ENCODE data around the gene C6orf47. TPM values are rescaled to one million over a fixed set of nuclear protein-coding genes. Genes with fewer than 3 reads are reported as not detected.
A peak's percentile ranks its signal among the peaks of the same experiment; 100 is the strongest.

C6orf47 gene
- total and polyA plus RNA-seq, 2 of the 8 experiments (the other 6 are each of a cell fraction or from before 2014, with no cell fraction given), result 4.7 to 14.6 TPM

- no peak for TF ChIP-seq CHD7 (IDR thresholded peaks at IDR 0.05; ENCODE audit: insufficient replicate concordance, low read length)
- no peak for TF ChIP-seq SIX5 (IDR thresholded peaks at IDR 0.05; ENCODE audit: low read depth, low read length)
- no peak for TF ChIP-seq JUND (IDR thresholded peaks at IDR 0.05; ENCODE audit: low read length)
- TF ChIP-seq KDM5A (IDR thresholded peaks at IDR 0.05; ENCODE audit: low read length), result 0 out of 2 replicates have a peak, but pooled peaks have one; percentile 20
- TF ChIP-seq POU5F1 (IDR thresholded peaks at IDR 0.05; ENCODE audit: low read depth, low read length), result no peak
- 0 out of 2 replicates have a peak, but pooled peaks have one; percentile 30 for TF ChIP-seq RBBP5 (IDR thresholded peaks at IDR 0.05; ENCODE audit: borderline replicate concordance, low read depth, low read length)
- TF ChIP-seq PHF8 (conservative IDR thresholded peaks at IDR 0.05; ENCODE audit: low read depth, low read length), result peak; percentile 69
- TF ChIP-seq HDAC2 (IDR thresholded peaks at IDR 0.05; ENCODE audit: borderline replicate concordance in 1 of 2, low read depth in 2 of 2, low read length in 2 of 2), result peak in 1 of 2 experiments; percentile 60; a peak in 1 of 4 replicates
These were observed 39.8 kb downstream of the C6orf47 start, which contains the start of gene PRRC2A (continued) for GRCh38 chr6:31620586-31621319.
